Colonic mucosa (tissue), 4 donors: Measurements from ENCODE around the gene ZBTB18. TPM values are rescaled to one million over a fixed set of nuclear protein-coding genes. Genes with fewer than 3 reads are reported as not detected.
"Not testable (repeated sequence)": the region's sequence is repeated elsewhere in the genome, so short reads cannot be mapped to it uniquely, and the experiment has no call there.

Experiments used
- DNase-seq: peaks from one replicate; pipeline ENCODE4 v3.0.0-alpha.2; 2020
- H3K27ac ChIP-seq: fragments of 200-600 bp; one replicate; pipeline ENCODE4 v1.8.0; 2021
- H3K27me3 ChIP-seq: fragments of 200-600 bp; one replicate; pipeline ENCODE4 v1.8.0; 2021
- H3K36me3 ChIP-seq: fragments of 200-600 bp; one replicate; pipeline ENCODE4 v1.8.0; 2021
- H3K4me1 ChIP-seq: fragments of 200-600 bp; one replicate; pipeline ENCODE4 v1.8.0; 2021; ENCODE audit warnings: mild to moderate bottlenecking
- H3K4me3 ChIP-seq: fragments of 200-600 bp; one replicate; pipeline ENCODE4 v1.8.0; 2021
- H3K9ac ChIP-seq, 2 donors: one replicate each; pipeline ENCODE4 v1.7.0; 2013; ENCODE audit warnings: control low read depth in 2 of 2, low read depth in 2 of 2, low read length in 2 of 2
- H3K9me3 ChIP-seq: fragments of 200-600 bp; one replicate; pipeline ENCODE4 v1.8.0; 2021
- intact Hi-C: fragments of 100-400 bp; cut with DNase I; formaldehyde crosslinking; loops from one replicate; pipeline ENCODE4 v1.14.1; 2022
- total RNA-seq, 2 donors: library from RNA; stranded (reverse); fragmentation: NEBNext Ultra II Directional in 1 of 2; extraction: Animal tissue kit (Norgen Biotek cat#: 25700) in 1 of 2; gene quantifications; one replicate each; pipeline ENCODE4 v1.2.1, GENCODE V29; 2021
- TF ChIP-seq, protein P1 (sequence below): fragments of 200-600 bp; IDR thresholded peaks from one replicate; pipeline ENCODE4 v1.8.0; 2022; ENCODE audit warnings: antibody characterized with exemption, mild to moderate bottlenecking
- donor health status: healthy.
- donor health status: DM: no; HTN: no; CAD: no.
- donor health status: DM: no; HTN: no; CAD: no.

The ZBTB18 gene
- total RNA-seq, 2 donors from 2014 or later: 15.0 to 23.8 TPM

DNA sequence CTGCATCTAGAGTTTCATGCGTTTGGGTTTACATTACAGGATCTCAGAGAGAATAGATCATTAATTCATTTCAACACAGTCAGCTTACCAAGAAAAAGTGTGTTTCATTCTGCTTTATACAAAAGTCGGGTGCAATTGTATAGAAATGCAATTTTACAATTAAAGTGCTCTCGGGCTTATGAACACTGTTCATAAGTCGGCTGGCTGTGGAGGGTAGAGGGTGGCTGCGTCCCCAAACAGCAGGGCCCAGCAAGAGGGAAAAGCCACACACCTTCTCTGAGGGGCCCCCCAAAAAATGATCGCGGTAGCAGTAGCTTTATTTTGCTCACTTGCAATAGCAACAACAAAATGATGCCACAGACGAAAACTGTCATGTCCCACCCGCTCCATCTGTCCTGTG, 13.8 kb upstream of the ZBTB18 start:
- Histone ChIP-seq H3K27ac (no peak overlapping the region), H3K4me3 (no peak overlapping the region), H3K9ac (no peak overlapping the region), H3K36me3 (no peaks in the 10 kb centered on the region), H3K27me3 (no peaks in the 10 kb centered on the region), H3K9me3 (no peaks in the 10 kb centered on the region), H3K4me1 (no peaks in the 10 kb centered on the region)
- DNase-seq: no peak
- TF ChIP-seq, protein P1, sequence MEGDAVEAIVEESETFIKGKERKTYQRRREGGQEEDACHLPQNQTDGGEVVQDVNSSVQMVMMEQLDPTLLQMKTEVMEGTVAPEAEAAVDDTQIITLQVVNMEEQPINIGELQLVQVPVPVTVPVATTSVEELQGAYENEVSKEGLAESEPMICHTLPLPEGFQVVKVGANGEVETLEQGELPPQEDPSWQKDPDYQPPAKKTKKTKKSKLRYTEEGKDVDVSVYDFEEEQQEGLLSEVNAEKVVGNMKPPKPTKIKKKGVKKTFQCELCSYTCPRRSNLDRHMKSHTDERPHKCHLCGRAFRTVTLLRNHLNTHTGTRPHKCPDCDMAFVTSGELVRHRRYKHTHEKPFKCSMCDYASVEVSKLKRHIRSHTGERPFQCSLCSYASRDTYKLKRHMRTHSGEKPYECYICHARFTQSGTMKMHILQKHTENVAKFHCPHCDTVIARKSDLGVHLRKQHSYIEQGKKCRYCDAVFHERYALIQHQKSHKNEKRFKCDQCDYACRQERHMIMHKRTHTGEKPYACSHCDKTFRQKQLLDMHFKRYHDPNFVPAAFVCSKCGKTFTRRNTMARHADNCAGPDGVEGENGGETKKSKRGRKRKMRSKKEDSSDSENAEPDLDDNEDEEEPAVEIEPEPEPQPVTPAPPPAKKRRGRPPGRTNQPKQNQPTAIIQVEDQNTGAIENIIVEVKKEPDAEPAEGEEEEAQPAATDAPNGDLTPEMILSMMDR: no peak
- intact Hi-C loops: no loop called here

DNA sequence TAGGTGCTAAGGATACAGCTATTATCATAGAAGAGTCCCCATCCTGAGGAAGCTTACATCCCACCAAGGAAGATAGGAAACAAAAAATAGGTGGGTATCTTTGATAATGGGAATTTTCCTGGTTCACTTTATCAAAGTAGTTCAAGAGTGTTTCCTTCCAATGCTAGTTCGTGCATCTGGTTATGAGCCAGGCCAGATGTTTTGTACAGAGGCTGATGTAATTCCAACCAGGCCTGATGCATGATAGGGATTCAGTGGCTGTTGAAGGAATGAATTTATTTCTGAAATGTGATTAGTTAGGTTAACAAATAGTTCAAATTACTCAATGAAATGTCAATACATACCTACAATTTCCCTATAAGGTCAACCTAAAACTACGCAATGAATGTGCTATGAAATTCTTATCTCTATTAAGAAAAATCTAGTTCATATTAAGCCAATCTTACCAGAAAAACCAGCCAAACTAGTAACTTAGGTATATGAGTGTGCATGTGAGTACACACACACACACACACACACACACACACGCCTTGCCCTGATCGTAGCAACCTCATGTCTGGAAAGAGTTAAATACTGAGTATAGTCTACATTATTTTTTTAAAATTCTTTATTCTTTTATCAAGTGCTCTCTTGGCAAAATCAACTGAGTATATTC, 9.5 kb upstream of the ZBTB18 start:
- Histone ChIP-seq H3K36me3 (no peaks in the 10 kb centered on the region), H3K4me1 (no peaks in the 10 kb centered on the region), H3K9ac (no peak overlapping the region), H3K27me3 (no peaks in the 10 kb centered on the region), H3K4me3 (no peak overlapping the region), H3K9me3 (no peaks in the 10 kb centered on the region), H3K27ac (no peak overlapping the region)
- intact Hi-C loops: no loop called here
- TF ChIP-seq, protein P1: no peak
- no peak for DNase-seq

GRCh38 chr1:244042293-244042692, 8.8 kb upstream of the ZBTB18 start:
- Histone ChIP-seq H3K4me3 (no peak overlapping the region), H3K9ac (no peak overlapping the region), H3K27me3 (no peaks in the 10 kb centered on the region), H3K9me3 (no peaks in the 10 kb centered on the region), H3K36me3 (no peaks in the 10 kb centered on the region), H3K4me1 (no peaks in the 10 kb centered on the region), H3K27ac (no peak overlapping the region)
- intact Hi-C loops: no loop called here
- TF ChIP-seq, protein P1: no peak
- no peak for DNase-seq

DNA sequence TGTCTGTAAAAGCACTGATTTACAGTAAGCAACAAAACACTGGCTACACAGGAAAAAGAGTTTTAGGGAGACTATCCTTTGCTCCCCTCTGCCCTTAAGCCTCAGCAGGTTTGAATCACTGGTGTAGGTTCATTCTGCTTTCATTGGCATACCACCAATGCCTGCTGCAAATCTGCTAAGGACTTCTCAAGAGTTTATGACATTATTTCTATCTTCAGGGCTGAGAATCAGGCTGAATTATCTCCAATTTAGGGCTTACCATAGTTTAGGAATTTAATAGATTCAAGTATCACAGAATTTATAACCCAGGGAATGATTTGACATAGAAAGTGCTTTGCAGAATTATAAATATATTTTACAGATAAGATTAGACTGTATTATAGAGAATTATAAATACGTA, 6.7 kb upstream of the ZBTB18 start:
- H3K9ac ChIP-seq: no peak overlapping the region
- DNase-seq: no peak
- H3K27me3 ChIP-seq: no peaks in the 10 kb centered on the region
- no peaks in the 10 kb centered on the region for H3K9me3 ChIP-seq
- intact Hi-C loops: no loop called here
- TF ChIP-seq, protein P1: no peak
- no peaks in the 10 kb centered on the region for H3K36me3 ChIP-seq
- no peak overlapping the region for H3K4me3 ChIP-seq
- no peak overlapping the region for H3K27ac ChIP-seq
- H3K4me1 ChIP-seq: no peaks in the 10 kb centered on the region

GRCh38 chr1:244046254-244046653, 4.8 kb upstream of the ZBTB18 start:
- DNase-seq, H3K27ac ChIP-seq, H3K4me1 ChIP-seq, intact Hi-C loops, H3K27me3 ChIP-seq, H3K9ac ChIP-seq, H3K4me3 ChIP-seq, H3K9me3 ChIP-seq, H3K36me3 ChIP-seq: not testable (repeated sequence)

- H3K9me3 ChIP-seq: no peaks in the 10 kb centered on the region
- H3K36me3 ChIP-seq: no peaks in the 10 kb centered on the region
- H3K9ac ChIP-seq: peak overlapping the region; percentile 91 to 94
- peak overlapping the region; percentile 100 for H3K27ac ChIP-seq
- TF ChIP-seq, protein P1: no peak
- intact Hi-C loops: no loop called here
- DNase-seq: peak; percentile 25
- no peaks in the 10 kb centered on the region for H3K27me3 ChIP-seq
- peak overlapping the region; percentile 56 for H3K4me3 ChIP-seq
- no peaks in the 10 kb centered on the region for H3K4me1 ChIP-seq
Observed at GRCh38 chr1:244046907-244047611, 4.0 kb upstream of the ZBTB18 start.
